Right lobe of liver (tissue), 4 donors: ENCODE results near the gene TSPAN2.

Experiments
- POLR2A ChIP-seq: fragments of 450-650 bp; IDR thresholded peaks from one replicate; pipeline ENCODE4 v1.6.1; 2017; ENCODE audit warnings: antibody characterized with exemption, mild to moderate bottlenecking
- TF ChIP-seq, protein P1 (sequence below), 4 donors: fragments of 200-600 bp in 3 of 4; fragments of 450-650 bp in 1 of 4; IDR thresholded peaks; one replicate each; pipeline versions ENCODE4 v1.5.1 to v1.8.0; 2016 to 2022; ENCODE audit warnings: antibody characterized with exemption in 4 of 4, mild to moderate bottlenecking in 2 of 4
- donor health status: DM: no; HTN: no; CAD: no.
- donor health status: DM: no; HTN: no; CAD: no.
- donor health status: DM: no; HTN: yes; CAD: no.

DNA sequence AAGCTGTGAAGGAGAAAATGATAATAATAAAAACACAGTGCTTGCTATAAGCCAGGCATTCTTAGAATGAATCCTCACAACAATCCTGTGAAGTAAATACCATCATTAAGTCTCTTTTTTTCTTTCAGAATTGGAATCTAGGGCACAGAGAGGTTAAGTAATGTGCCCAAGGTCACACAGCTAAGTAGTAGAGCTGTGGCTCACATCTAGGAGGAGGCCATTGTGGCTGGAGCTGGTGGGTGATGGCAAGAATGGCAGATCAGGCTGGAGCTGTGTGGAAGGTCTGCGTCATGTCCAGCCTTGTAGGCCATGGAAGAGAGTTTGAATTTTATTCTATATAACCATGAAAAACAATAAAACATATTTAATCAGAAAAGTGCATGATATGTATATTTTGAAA lies 38.2 kb upstream of the TSPAN2 start:
- TF ChIP-seq POLR2A = no peak
- TF ChIP-seq, protein P1, sequence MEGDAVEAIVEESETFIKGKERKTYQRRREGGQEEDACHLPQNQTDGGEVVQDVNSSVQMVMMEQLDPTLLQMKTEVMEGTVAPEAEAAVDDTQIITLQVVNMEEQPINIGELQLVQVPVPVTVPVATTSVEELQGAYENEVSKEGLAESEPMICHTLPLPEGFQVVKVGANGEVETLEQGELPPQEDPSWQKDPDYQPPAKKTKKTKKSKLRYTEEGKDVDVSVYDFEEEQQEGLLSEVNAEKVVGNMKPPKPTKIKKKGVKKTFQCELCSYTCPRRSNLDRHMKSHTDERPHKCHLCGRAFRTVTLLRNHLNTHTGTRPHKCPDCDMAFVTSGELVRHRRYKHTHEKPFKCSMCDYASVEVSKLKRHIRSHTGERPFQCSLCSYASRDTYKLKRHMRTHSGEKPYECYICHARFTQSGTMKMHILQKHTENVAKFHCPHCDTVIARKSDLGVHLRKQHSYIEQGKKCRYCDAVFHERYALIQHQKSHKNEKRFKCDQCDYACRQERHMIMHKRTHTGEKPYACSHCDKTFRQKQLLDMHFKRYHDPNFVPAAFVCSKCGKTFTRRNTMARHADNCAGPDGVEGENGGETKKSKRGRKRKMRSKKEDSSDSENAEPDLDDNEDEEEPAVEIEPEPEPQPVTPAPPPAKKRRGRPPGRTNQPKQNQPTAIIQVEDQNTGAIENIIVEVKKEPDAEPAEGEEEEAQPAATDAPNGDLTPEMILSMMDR (IDR thresholded peaks at IDR 0.05) = no peak
